DOHH2 (cell line): ENCODE measurements around the gene PIAS1.

ENCODE experiments used
- H3F3A ChIP-seq: fragments of 200-600 bp; sonication (generic), shearing (Covaris generic); 2 replicates; pipeline ENCODE4 v1.6.0; 2016; ENCODE audit warnings: antibody characterized with exemption, mild to moderate bottlenecking; ENCODE audit not compliant: control insufficient read depth, insufficient read depth
- H3K27ac ChIP-seq: fragments of 200-600 bp; sonication (generic); 2 replicates; pipeline ENCODE4 v1.5.1; 2014; ENCODE audit warnings: low read depth, mild to moderate bottlenecking, low read length, moderate library complexity
- H3K27me3 ChIP-seq: fragments of 200-600 bp; sonication (generic); 2 replicates; pipeline ENCODE4 v1.6.1; 2014; ENCODE audit warnings: mild to moderate bottlenecking, low read length, mixed read lengths; ENCODE audit not compliant: control insufficient read depth
- H3K36me3 ChIP-seq: fragments of 200-600 bp; sonication (generic); 2 replicates; pipeline ENCODE4 v1.6.1; 2014; ENCODE audit warnings: mild to moderate bottlenecking, low read length, moderate library complexity, mixed read lengths; ENCODE audit not compliant: control insufficient read depth
- H3K4me1 ChIP-seq: fragments of 200-600 bp; sonication (generic); 2 replicates; pipeline ENCODE4 v1.6.1; 2014; ENCODE audit warnings: mild to moderate bottlenecking, low read length, mixed read lengths; ENCODE audit not compliant: control insufficient read depth
- H3K4me2 ChIP-seq: fragments of 200-600 bp; sonication (generic); 2 replicates; pipeline ENCODE4 v1.6.0; 2014; ENCODE audit warnings: mild to moderate bottlenecking, low read length, moderate library complexity
- H3K4me3 ChIP-seq: fragments of 200-600 bp; sonication (generic); 2 replicates; pipeline ENCODE4 v1.5.1; 2014; ENCODE audit warnings: mild to moderate bottlenecking, low read length, mixed read lengths
- H3K79me2 ChIP-seq: fragments of 200-600 bp; sonication (generic); 2 replicates; pipeline ENCODE4 v1.6.1; 2014; ENCODE audit warnings: mild to moderate bottlenecking, low read length, mixed read lengths; ENCODE audit not compliant: control insufficient read depth
- H3K9me2 ChIP-seq: fragments of 200-600 bp; sonication (generic); replicated peaks from 2 replicates; pipeline ENCODE4 v1.6.1; 2014; ENCODE audit warnings: mild to moderate bottlenecking, low read length, mixed read lengths; ENCODE audit not compliant: control insufficient read depth
- H3K9me3 ChIP-seq: fragments of 200-600 bp; sonication (generic); 2 replicates; pipeline ENCODE4 v1.6.1; 2014; ENCODE audit warnings: antibody characterized with exemption, low read length, mixed read lengths; ENCODE audit not compliant: control insufficient read depth, insufficient read depth
- H4K20me1 ChIP-seq: fragments of 200-600 bp; sonication (generic); 2 replicates; pipeline ENCODE4 v1.6.0; 2014; ENCODE audit warnings: low read depth, mild to moderate bottlenecking, antibody characterized with exemption, low read length, moderate library complexity; ENCODE audit not compliant: control insufficient read depth, insufficient read depth
- EZH2phosphoT487 ChIP-seq: fragments of 200-600 bp; sonication (generic); IDR thresholded peaks from 2 replicates; pipeline ENCODE4 v1.6.1; 2017; ENCODE audit warnings: borderline replicate concordance, mild to moderate bottlenecking, antibody characterized with exemption, low read length, moderate library complexity, mixed read lengths
- TF ChIP-seq, protein P1 (sequence below): fragments of 200-600 bp; sonication (generic); IDR thresholded peaks from one replicate; pipeline ENCODE4 v1.5.1; 2014; ENCODE audit warnings: antibody characterized with exemption, mild to moderate bottlenecking, low read depth, low read length; ENCODE audit not compliant: poor library complexity, severe bottlenecking

PIAS1 gene

GRCh38 chr15:68143785-68144184 lies 89.7 kb downstream of the PIAS1 start:
- no peaks in the 10 kb centered on the region for H3K27me3 ChIP-seq
- H3K36me3 ChIP-seq: peaks cover 45% of the 10 kb centered on the region
- H3K27ac ChIP-seq: no peak overlapping the region
- H3K4me1 ChIP-seq: no peaks in the 10 kb centered on the region
- H4K20me1 ChIP-seq: no peaks in the 10 kb centered on the region; the same call in 1 of the 2 replicates
- H3K9me2 ChIP-seq: no peaks in the 10 kb centered on the region
- peaks cover 8% of the 10 kb centered on the region; the same call in 1 of the 2 replicates for H3K79me2 ChIP-seq
- 0 out of 2 replicates have a peak, but pooled peaks cover 6% of the 10 kb centered on the region for H3F3A ChIP-seq
- H3K9me3 ChIP-seq: no peaks in the 10 kb centered on the region
- H3K4me3 ChIP-seq: no peak overlapping the region
- no peak overlapping the region for H3K4me2 ChIP-seq
- TF ChIP-seq, protein P1, sequence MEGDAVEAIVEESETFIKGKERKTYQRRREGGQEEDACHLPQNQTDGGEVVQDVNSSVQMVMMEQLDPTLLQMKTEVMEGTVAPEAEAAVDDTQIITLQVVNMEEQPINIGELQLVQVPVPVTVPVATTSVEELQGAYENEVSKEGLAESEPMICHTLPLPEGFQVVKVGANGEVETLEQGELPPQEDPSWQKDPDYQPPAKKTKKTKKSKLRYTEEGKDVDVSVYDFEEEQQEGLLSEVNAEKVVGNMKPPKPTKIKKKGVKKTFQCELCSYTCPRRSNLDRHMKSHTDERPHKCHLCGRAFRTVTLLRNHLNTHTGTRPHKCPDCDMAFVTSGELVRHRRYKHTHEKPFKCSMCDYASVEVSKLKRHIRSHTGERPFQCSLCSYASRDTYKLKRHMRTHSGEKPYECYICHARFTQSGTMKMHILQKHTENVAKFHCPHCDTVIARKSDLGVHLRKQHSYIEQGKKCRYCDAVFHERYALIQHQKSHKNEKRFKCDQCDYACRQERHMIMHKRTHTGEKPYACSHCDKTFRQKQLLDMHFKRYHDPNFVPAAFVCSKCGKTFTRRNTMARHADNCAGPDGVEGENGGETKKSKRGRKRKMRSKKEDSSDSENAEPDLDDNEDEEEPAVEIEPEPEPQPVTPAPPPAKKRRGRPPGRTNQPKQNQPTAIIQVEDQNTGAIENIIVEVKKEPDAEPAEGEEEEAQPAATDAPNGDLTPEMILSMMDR: no peak
- no peak for TF ChIP-seq EZH2phosphoT487

DNA sequence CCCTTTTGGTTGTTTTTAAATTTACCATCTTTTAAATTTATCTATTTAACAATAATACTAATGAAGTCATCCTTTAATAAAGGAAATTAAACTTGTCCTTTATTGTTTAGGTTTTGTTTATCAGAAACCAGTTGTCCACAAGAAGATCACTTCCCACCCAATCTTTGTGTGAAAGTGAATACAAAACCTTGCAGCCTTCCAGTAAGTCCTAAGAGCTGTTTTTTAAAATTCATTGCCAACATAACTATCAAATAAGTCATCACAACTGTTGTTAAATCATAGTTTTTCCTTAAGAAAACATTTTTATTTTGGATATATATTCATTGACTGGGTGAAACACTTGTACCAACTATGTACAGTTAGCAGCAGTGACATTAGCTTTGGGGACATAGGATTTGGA lies 91.6 kb downstream of the PIAS1 start:
- Histone ChIP-seq H3K4me2 (no peak overlapping the region), H3K79me2 (peaks cover 3% of the 10 kb centered on the region; the same call in 1 of the 2 replicates), H3K9me2 (no peaks in the 10 kb centered on the region), H3K36me3 (peaks cover 46% of the 10 kb centered on the region), H3K9me3 (no peaks in the 10 kb centered on the region), H3K27ac (no peak overlapping the region), H3K4me3 (no peak overlapping the region), H3F3A (no peaks in the 10 kb centered on the region), H3K4me1 (no peaks in the 10 kb centered on the region), H4K20me1 (no peaks in the 10 kb centered on the region), H3K27me3 (no peaks in the 10 kb centered on the region)
- TF ChIP-seq, protein P1: no peak
- TF ChIP-seq EZH2phosphoT487: no peak

GRCh38 chr15:68148039-68148438 lies 93.9 kb downstream of the PIAS1 start:
- H3K9me2 ChIP-seq: no peaks in the 10 kb centered on the region
- no peaks in the 10 kb centered on the region for H4K20me1 ChIP-seq
- H3K4me1 ChIP-seq: no peaks in the 10 kb centered on the region
- no peaks in the 10 kb centered on the region for H3F3A ChIP-seq
- peaks cover 37% of the 10 kb centered on the region for H3K36me3 ChIP-seq
- no peak overlapping the region for H3K4me2 ChIP-seq
- H3K4me3 ChIP-seq: no peak overlapping the region
- no peaks in the 10 kb centered on the region for H3K79me2 ChIP-seq
- H3K27ac ChIP-seq: no peak overlapping the region
- no peaks in the 10 kb centered on the region for H3K27me3 ChIP-seq
- H3K9me3 ChIP-seq: no peaks in the 10 kb centered on the region
- no peak for TF ChIP-seq EZH2phosphoT487
- TF ChIP-seq, protein P1: no peak
